ENCODE measurements around the gene EPHB3. TPM values are rescaled to one million over a fixed set of nuclear protein-coding genes. Genes with fewer than 3 reads are reported as not detected.

The EPHB3 gene
- total RNA-seq, 3 donors from 2014 or later (not counting 1 experiment from before 2014, with no cell fraction given): not detected

DNA sequence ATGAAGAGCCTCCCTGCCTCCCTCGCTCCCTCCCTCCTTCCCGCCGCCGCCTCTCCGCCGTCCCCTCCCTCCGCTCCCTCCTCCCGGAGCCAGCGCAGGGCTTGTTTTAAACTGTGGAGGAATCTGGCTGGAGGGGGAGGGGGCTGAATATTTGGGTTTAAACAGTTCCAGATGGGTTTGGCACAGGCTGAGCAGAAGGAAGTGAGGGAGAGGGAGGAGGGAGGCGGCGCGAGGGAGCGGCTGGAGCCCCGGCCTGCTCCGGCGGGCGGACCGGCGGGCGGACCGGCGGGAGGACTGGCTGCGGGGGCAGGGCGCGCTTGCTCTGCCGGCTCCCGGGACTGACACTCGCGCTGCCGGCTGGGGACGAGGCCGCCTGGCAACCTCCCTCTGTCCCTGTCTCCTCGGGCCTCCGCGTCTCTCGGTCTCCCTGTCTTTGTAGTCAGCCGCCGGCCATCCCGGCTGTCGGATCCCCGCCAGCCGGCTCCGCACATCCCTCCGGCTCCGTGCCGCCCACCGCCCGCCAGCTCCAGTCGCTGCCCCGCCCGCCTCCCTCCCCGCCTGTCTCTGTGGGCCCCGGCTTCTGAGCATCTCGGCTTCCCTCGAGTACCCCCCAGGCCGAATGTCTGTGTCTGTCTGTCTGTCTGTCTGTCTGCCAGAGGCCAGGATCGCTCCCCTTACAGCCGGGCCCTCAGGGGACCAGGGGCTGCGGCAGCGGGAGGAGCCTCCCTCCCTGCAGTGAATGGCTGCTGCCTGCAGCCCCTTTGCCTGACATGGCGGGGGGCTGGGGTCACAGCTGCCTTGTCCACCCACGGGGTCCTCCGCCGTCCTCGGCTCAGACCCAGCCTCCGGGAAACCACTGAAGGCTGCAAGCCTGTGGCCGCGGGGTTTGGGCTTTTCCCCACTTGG is 7.6 kb downstream of the EPHB3 start:
- H3K4me1 Mint-ChIP-seq: no peaks in the 10 kb centered on the region
- no peaks in the 10 kb centered on the region for H3K36me3 Mint-ChIP-seq
- intact Hi-C loops (cut with micrococcal nuclease): no loop called here
- Histone ChIP-seq H3K36me3 (ENCODE audit: control insufficient read depth, insufficient read depth, low read length) (no peaks in the 10 kb centered on the region), H3K4me1 (ENCODE audit: control insufficient read depth, insufficient read depth, low read length) (peaks cover 17% of the 10 kb centered on the region), H3K4me3 (ENCODE audit: low read length) (no peak overlapping the region), H3K27me3 (ENCODE audit: control insufficient read depth, insufficient read depth, low read length) (peaks cover 26% of the 10 kb centered on the region), H3K9me3 (ENCODE audit: control insufficient read depth, insufficient read depth, low read length) (no peaks in the 10 kb centered on the region), H3K27ac (ENCODE audit: low read length) (no peak overlapping the region)
- peak in 1 of 2 donors; percentile 22 for DNase-seq
- H3K4me3 Mint-ChIP-seq: peak overlapping the region; percentile 35
- peaks cover 51 to 58% of the 10 kb centered on the region in 2 donors for H3K27me3 Mint-ChIP-seq (ENCODE audit: low read depth in 2 of 2)
- ATAC-seq: peak in 2 of 3 donors; percentile 61 to 66
- H3K9me3 Mint-ChIP-seq: no peaks in the 10 kb centered on the region
- TF ChIP-seq, protein P1, sequence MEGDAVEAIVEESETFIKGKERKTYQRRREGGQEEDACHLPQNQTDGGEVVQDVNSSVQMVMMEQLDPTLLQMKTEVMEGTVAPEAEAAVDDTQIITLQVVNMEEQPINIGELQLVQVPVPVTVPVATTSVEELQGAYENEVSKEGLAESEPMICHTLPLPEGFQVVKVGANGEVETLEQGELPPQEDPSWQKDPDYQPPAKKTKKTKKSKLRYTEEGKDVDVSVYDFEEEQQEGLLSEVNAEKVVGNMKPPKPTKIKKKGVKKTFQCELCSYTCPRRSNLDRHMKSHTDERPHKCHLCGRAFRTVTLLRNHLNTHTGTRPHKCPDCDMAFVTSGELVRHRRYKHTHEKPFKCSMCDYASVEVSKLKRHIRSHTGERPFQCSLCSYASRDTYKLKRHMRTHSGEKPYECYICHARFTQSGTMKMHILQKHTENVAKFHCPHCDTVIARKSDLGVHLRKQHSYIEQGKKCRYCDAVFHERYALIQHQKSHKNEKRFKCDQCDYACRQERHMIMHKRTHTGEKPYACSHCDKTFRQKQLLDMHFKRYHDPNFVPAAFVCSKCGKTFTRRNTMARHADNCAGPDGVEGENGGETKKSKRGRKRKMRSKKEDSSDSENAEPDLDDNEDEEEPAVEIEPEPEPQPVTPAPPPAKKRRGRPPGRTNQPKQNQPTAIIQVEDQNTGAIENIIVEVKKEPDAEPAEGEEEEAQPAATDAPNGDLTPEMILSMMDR (IDR thresholded peaks at IDR 0.05): no peak
- WGBS (ENCODE audit: insufficient coverage): 13% methylated on average over 59 of the region's 68 CpGs
- no peak overlapping the region for H3K27ac Mint-ChIP-seq

DNA sequence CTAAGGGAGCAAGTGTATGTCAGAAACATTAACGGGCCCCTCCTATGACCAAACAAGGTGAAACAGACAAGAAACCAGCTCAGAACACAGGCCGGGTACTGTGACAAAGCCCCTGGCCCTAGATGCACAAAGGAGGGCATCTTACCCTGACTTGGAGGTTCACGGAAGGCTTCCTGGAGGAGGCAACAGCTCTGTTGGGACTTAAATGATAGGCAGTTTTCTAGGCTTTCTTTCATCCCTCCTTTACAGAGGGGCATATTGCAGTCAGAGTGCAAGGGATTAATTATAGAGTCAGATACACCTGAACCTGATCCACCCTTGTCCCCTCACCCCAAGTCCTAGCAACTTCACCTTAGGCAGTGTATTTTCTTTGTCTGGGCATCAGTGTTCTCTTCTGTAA is 8.4 kb downstream of the EPHB3 start:
- H3K4me1 Mint-ChIP-seq: no peaks in the 10 kb centered on the region
- WGBS (ENCODE audit: insufficient coverage): 81% methylated on average over 3 of the region's 3 CpGs
- DNase-seq: no peak
- peaks cover 44 to 54% of the 10 kb centered on the region in 2 donors for H3K27me3 Mint-ChIP-seq (ENCODE audit: low read depth in 2 of 2)
- peaks cover 17% of the 10 kb centered on the region for H3K4me1 ChIP-seq (ENCODE audit: control insufficient read depth, insufficient read depth, low read length)
- H3K27me3 ChIP-seq (ENCODE audit: control insufficient read depth, insufficient read depth, low read length): peaks cover 26% of the 10 kb centered on the region
- no peaks in the 10 kb centered on the region for H3K36me3 ChIP-seq (ENCODE audit: control insufficient read depth, insufficient read depth, low read length)
- no peak overlapping the region for H3K4me3 ChIP-seq (ENCODE audit: low read length)
- H3K9me3 Mint-ChIP-seq: no peaks in the 10 kb centered on the region
- H3K27ac ChIP-seq (ENCODE audit: low read length): no peak overlapping the region
- H3K4me3 Mint-ChIP-seq: no peak overlapping the region
- ATAC-seq: no peak
- H3K9me3 ChIP-seq (ENCODE audit: control insufficient read depth, insufficient read depth, low read length): no peaks in the 10 kb centered on the region
- H3K27ac Mint-ChIP-seq: no peak overlapping the region
- TF ChIP-seq, protein P1 (IDR thresholded peaks at IDR 0.05): no peak
- H3K36me3 Mint-ChIP-seq: no peaks in the 10 kb centered on the region
- intact Hi-C loops (cut with micrococcal nuclease): no loop called here

DNA sequence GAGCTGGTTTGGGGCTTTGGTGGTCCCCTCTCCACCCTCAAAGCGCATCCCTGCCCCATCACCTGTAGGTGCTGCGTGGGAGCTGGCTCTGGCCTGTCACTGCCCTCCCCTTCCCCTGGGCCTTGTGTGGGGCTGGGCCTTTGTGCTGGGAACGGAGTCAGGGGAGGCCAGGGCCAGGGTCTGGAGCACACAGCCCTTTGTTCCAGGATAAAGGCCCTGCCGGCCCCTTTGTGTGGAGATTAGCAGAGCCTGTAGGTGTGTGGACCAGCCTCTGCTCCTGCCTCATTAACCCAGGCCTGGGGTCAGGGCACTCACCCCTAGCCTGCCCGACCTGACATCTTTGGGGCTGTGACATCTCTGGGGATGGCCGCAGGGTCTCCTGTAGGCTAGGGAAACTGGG is 8.9 kb downstream of the EPHB3 start:
- no peaks in the 10 kb centered on the region for H3K9me3 ChIP-seq (ENCODE audit: control insufficient read depth, insufficient read depth, low read length)
- no peaks in the 10 kb centered on the region for H3K9me3 Mint-ChIP-seq
- H3K4me3 Mint-ChIP-seq: no peak overlapping the region
- no peaks in the 10 kb centered on the region for H3K4me1 Mint-ChIP-seq
- intact Hi-C loops (cut with micrococcal nuclease): no loop called here
- H3K4me3 ChIP-seq (ENCODE audit: low read length): no peak overlapping the region
- DNase-seq: no peak
- H3K27me3 ChIP-seq (ENCODE audit: control insufficient read depth, insufficient read depth, low read length): peaks cover 26% of the 10 kb centered on the region
- peaks cover 17% of the 10 kb centered on the region for H3K4me1 ChIP-seq (ENCODE audit: control insufficient read depth, insufficient read depth, low read length)
- H3K36me3 Mint-ChIP-seq: no peaks in the 10 kb centered on the region
- H3K27me3 Mint-ChIP-seq (ENCODE audit: low read depth in 2 of 2): peaks cover 39 to 50% of the 10 kb centered on the region in 2 donors
- 92% methylated on average over 6 of the region's 6 CpGs for WGBS (ENCODE audit: insufficient coverage)
- ATAC-seq: no peak
- H3K27ac Mint-ChIP-seq: no peak overlapping the region
- H3K36me3 ChIP-seq (ENCODE audit: control insufficient read depth, insufficient read depth, low read length): no peaks in the 10 kb centered on the region
- TF ChIP-seq, protein P1 (IDR thresholded peaks at IDR 0.05): no peak
- no peak overlapping the region for H3K27ac ChIP-seq (ENCODE audit: low read length)
